Prostate gland (tissue), 2 donors: Measurements from ENCODE around the gene SH3RF2. TPM values are rescaled to one million over a fixed set of nuclear protein-coding genes. Genes with fewer than 3 reads are reported as not detected.

ENCODE experiments used
- DNase-seq: peaks from one replicate; pipeline ENCODE4 v3.0.0-alpha.2; 2019; ENCODE audit warnings: low spot score
- H3K27ac ChIP-seq, 2 donors: fragments of 200-600 bp; sonication (generic); 2 replicates each; pipeline ENCODE4 v1.5.1; 2017 to 2019
- H3K27me3 ChIP-seq: fragments of 200-600 bp; sonication (generic); replicated peaks from 2 replicates; pipeline ENCODE4 v1.5.1; 2019; ENCODE audit not compliant: insufficient read depth
- H3K36me3 ChIP-seq, 2 donors: fragments of 200-600 bp; sonication (generic); 1 replicate in 1 of 2; 2 replicates in 1 of 2; pipeline versions ENCODE4 v1.5.1 to v1.8.1; 2017 to 2019
- H3K4me1 ChIP-seq: fragments of 200-600 bp; sonication (generic); replicated peaks from 2 replicates; pipeline ENCODE4 v1.5.1; 2019
- H3K4me3 ChIP-seq, 2 donors: fragments of 200-600 bp; sonication (generic); 2 replicates each; pipeline ENCODE4 v1.5.1; 2017 to 2019
- H3K9me3 ChIP-seq: fragments of 200-600 bp; sonication (generic); 2 replicates; pipeline ENCODE4 v1.5.1; 2017
- CTCF ChIP-seq, 4 experiments: fragments of 200-600 bp in 2 of 4; fragments of 450-650 bp in 2 of 4; sonication (generic) in 2 of 4; IDR thresholded peaks; 1 replicate in 3 of 4; 2 replicates in 1 of 4; pipeline ENCODE4 v1.5.1; 2016 to 2019; ENCODE audit warnings: antibody characterized with exemption in 4 of 4, mild to moderate bottlenecking in 2 of 4, moderate library complexity in 2 of 4
- POLR2A ChIP-seq: fragments of 450-650 bp; IDR thresholded peaks from one replicate; pipeline ENCODE4 v1.6.1; 2016; ENCODE audit warnings: antibody characterized with exemption, mild to moderate bottlenecking
- POLR2AphosphoS5 ChIP-seq: sonication (generic); formaldehyde crosslinking; IDR thresholded peaks from one replicate; pipeline ENCODE4 v1.6.1; 2017; ENCODE audit warnings: antibody characterized with exemption
- WGBS: methylation state at CpG from one replicate; pipeline ENCODE4 v1.1.5; 2018; 5-methylcytosine and 5-hydroxymethylcytosine counted together
- intact Hi-C: fragments of 100-400 bp; cut with DNase I; formaldehyde crosslinking; loops from one replicate; pipeline ENCODE4 v1.14.2; 2022
- total RNA-seq, 2 donors: library from RNA; depleted of rRNA; stranded (reverse); fragments of >200 nt; gene quantifications; one replicate each; pipeline ENCODE4 v1.1.0, GENCODE V29; 2016

The SH3RF2 gene
- total RNA-seq, 2 donors from 2014 or later: 18.2 to 43.9 TPM

GRCh38 chr5:146051678-146052077 lies 115.3 kb downstream of the SH3RF2 start:
- 76% methylated on average over 3 of the region's 3 CpGs for WGBS
- intact Hi-C loops: no loop called here
- H3K27ac ChIP-seq: no peak overlapping the region

GRCh38 chr5:146052780-146053179 lies 116.4 kb downstream of the SH3RF2 start:
- Histone ChIP-seq H3K4me1 (peaks cover 4% of the 10 kb centered on the region), H3K27me3 (no peaks in the 10 kb centered on the region), H3K9me3 (no peaks in the 10 kb centered on the region), H3K36me3 (no peaks in the 10 kb centered on the region), H3K4me3 (no peak overlapping the region), H3K27ac (no peak overlapping the region)
- DNase-seq: no peak
- intact Hi-C loops: no loop called here
- no peak for TF ChIP-seq CTCF (IDR thresholded peaks at IDR 0.05)
- no peak for TF ChIP-seq POLR2AphosphoS5
- no peak for TF ChIP-seq POLR2A

More at GRCh38 chr5:146051678-146052077, 115.3 kb downstream of the SH3RF2 start:
- DNase-seq: no peak
- Histone ChIP-seq H3K4me3 (no peak overlapping the region), H3K27me3 (no peaks in the 10 kb centered on the region), H3K4me1 (peaks cover 4% of the 10 kb centered on the region), H3K9me3 (no peaks in the 10 kb centered on the region), H3K36me3 (no peaks in the 10 kb centered on the region)
- TF ChIP-seq POLR2A (no peak), CTCF (IDR thresholded peaks at IDR 0.05) (no peak), POLR2AphosphoS5 (no peak)

GRCh38 chr5:146055432-146055831 lies 119.1 kb downstream of the SH3RF2 start:
- Histone ChIP-seq H3K4me3 (no peak overlapping the region), H3K27me3 (no peaks in the 10 kb centered on the region), H3K4me1 (no peaks in the 10 kb centered on the region), H3K9me3 (no peaks in the 10 kb centered on the region), H3K27ac (no peak overlapping the region), H3K36me3 (no peaks in the 10 kb centered on the region)
- DNase-seq: no peak
- intact Hi-C loops: no loop called here
- TF ChIP-seq POLR2A: no peak
- no peak for TF ChIP-seq POLR2AphosphoS5
- no peak for TF ChIP-seq CTCF (IDR thresholded peaks at IDR 0.05)
- WGBS: 79% methylated on average over 2 of the region's 2 CpGs

- no peaks in the 10 kb centered on the region for H3K36me3 ChIP-seq
- DNase-seq: no peak
- H3K9me3 ChIP-seq: no peaks in the 10 kb centered on the region
- H3K27ac ChIP-seq: no peak overlapping the region
- whole genome bisulfite sequencing: 78% methylated on average over 22 of the region's 22 CpGs
- no peaks in the 10 kb centered on the region for H3K27me3 ChIP-seq
- TF ChIP-seq CTCF (IDR thresholded peaks at IDR 0.05) (no peak), POLR2AphosphoS5 (no peak), POLR2A (no peak)
- no peak overlapping the region for H3K4me3 ChIP-seq
- intact Hi-C loops: no loop called here
- no peaks in the 10 kb centered on the region for H3K4me1 ChIP-seq
These were observed 123.3 kb downstream of the SH3RF2 start for GRCh38 chr5:146059460-146060220.

GRCh38 chr5:146060221-146060585 lies 123.8 kb downstream of the SH3RF2 start:
- TF ChIP-seq POLR2A (no peak), CTCF (IDR thresholded peaks at IDR 0.05) (no peak), POLR2AphosphoS5 (no peak)
- Histone ChIP-seq H3K27me3 (no peaks in the 10 kb centered on the region), H3K4me1 (no peaks in the 10 kb centered on the region), H3K9me3 (no peaks in the 10 kb centered on the region), H3K36me3 (no peaks in the 10 kb centered on the region), H3K27ac (no peak overlapping the region), H3K4me3 (no peak overlapping the region)
- WGBS: 94% methylated on average over 5 of the region's 5 CpGs
- no peak for DNase-seq
- intact Hi-C loops: no loop called here
